ENCODE measurements around the gene TIMP3.

DNA sequence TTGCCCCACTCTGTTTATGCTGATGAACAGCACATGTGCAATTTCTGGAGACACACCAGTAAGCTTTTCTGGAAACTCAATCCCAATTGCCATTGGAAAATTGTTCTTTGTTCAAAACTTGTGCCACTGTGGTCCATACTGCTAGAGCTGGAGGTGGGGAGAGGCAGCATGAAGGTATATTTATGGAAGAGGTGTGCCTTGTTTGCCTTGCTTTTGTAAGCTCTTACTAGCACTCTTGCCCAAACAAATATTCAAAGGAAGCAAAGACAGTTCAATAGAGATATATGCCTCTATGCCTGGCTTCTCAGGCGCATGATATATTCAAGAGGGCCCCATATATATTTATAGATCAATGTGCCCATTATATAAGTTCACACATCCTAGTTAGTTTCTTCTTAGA, 42.7 kb downstream of the TIMP3 start:
- TF ChIP-seq, protein P1, sequence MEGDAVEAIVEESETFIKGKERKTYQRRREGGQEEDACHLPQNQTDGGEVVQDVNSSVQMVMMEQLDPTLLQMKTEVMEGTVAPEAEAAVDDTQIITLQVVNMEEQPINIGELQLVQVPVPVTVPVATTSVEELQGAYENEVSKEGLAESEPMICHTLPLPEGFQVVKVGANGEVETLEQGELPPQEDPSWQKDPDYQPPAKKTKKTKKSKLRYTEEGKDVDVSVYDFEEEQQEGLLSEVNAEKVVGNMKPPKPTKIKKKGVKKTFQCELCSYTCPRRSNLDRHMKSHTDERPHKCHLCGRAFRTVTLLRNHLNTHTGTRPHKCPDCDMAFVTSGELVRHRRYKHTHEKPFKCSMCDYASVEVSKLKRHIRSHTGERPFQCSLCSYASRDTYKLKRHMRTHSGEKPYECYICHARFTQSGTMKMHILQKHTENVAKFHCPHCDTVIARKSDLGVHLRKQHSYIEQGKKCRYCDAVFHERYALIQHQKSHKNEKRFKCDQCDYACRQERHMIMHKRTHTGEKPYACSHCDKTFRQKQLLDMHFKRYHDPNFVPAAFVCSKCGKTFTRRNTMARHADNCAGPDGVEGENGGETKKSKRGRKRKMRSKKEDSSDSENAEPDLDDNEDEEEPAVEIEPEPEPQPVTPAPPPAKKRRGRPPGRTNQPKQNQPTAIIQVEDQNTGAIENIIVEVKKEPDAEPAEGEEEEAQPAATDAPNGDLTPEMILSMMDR (IDR thresholded peaks at IDR 0.05; ENCODE audit: borderline replicate concordance, extremely low read depth, low read length, poor library complexity, severe bottlenecking): no peak
- TF ChIP-seq EZH2 (IDR thresholded peaks at IDR 0.05; ENCODE audit: borderline replicate concordance, low read depth, low read length, severe bottlenecking): no peak
